Neural progenitor cell (in vitro differentiated cells): ENCODE measurements around the gene PMVK. TPM values are rescaled to one million over a fixed set of nuclear protein-coding genes. Genes with fewer than 3 reads are reported as not detected.

Experiments
- DNase-seq: peaks from one replicate; pipeline ENCODE4 v3.0.0-alpha.2; 2016; ENCODE audit warnings: low spot score
- H2AFZ ChIP-seq: fragments of 200-600 bp; sonication (generic); replicated peaks from 2 replicates; pipeline ENCODE4 v1.6.1; 2016; ENCODE audit warnings: antibody characterized with exemption
- H3F3A ChIP-seq: fragments of 200-600 bp; sonication (generic); 2 replicates; pipeline ENCODE4 v1.6.1; 2016; ENCODE audit warnings: antibody characterized with exemption, low read depth
- H3K27ac ChIP-seq: fragments of 200-600 bp; sonication (generic); 2 replicates; pipeline ENCODE4 v1.5.1; 2016; ENCODE audit warnings: mild to moderate bottlenecking
- H3K27me3 ChIP-seq: fragments of 200-600 bp; sonication (generic); 2 replicates; pipeline ENCODE4 v1.6.1; 2016; ENCODE audit warnings: mild to moderate bottlenecking, moderate library complexity
- H3K36me3 ChIP-seq: fragments of 200-600 bp; sonication (generic); 2 replicates; pipeline ENCODE4 v1.5.1; 2016
- H3K4me1 ChIP-seq: fragments of 200-600 bp; sonication (generic); 2 replicates; pipeline ENCODE4 v1.6.1; 2016; ENCODE audit warnings: mixed run types
- H3K4me2 ChIP-seq: fragments of 200-600 bp; sonication (generic); 2 replicates; pipeline ENCODE4 v1.6.1; 2016
- H3K4me3 ChIP-seq: fragments of 200-600 bp; sonication (generic); 2 replicates; pipeline ENCODE4 v1.5.1; 2016
- H3K79me2 ChIP-seq: fragments of 200-600 bp; sonication (generic); 2 replicates; pipeline ENCODE4 v1.6.1; 2016; ENCODE audit warnings: low read depth
- H3K9ac ChIP-seq: fragments of 200-600 bp; sonication (generic); 2 replicates; pipeline ENCODE4 v1.6.1; 2016
- H3K9me3 ChIP-seq: fragments of 200-600 bp; sonication (generic); 2 replicates; pipeline ENCODE4 v1.5.1; 2016; ENCODE audit warnings: low read depth
- H4K20me1 ChIP-seq: fragments of 200-600 bp; sonication (generic); 2 replicates; pipeline ENCODE4 v1.6.1; 2016; ENCODE audit warnings: low read depth
- H3K27ac Mint-ChIP-seq: 3 replicates; pipeline ENCODE4 v1.8.0; 2021; ENCODE audit warnings: mixed read lengths
- H3K27me3 Mint-ChIP-seq: 2 replicates; pipeline ENCODE4 v1.8.0; 2022; ENCODE audit warnings: low read depth, mild to moderate bottlenecking, inconsistent platforms, moderate library complexity, mixed read lengths; ENCODE audit not compliant: insufficient read depth
- H3K36me3 Mint-ChIP-seq: 3 replicates; pipeline ENCODE4 v1.8.0; 2021; ENCODE audit warnings: mixed read lengths
- H3K4me1 Mint-ChIP-seq: 3 replicates; pipeline ENCODE4 v1.8.0; 2021; ENCODE audit warnings: mixed read lengths
- H3K4me3 Mint-ChIP-seq: 3 replicates; pipeline ENCODE4 v1.8.0; 2021; ENCODE audit warnings: mild to moderate bottlenecking, moderate library complexity, mixed read lengths
- H3K9me3 Mint-ChIP-seq: 3 replicates; pipeline ENCODE4 v1.8.0; 2020; ENCODE audit warnings: mixed read lengths
- EZH2 ChIP-seq: fragments of 200-600 bp; sonication (generic); IDR thresholded peaks from 2 replicates; pipeline ENCODE4 v1.6.1; 2017; ENCODE audit warnings: antibody characterized with exemption, mild to moderate bottlenecking, moderate library complexity
- EZH2phosphoT487 ChIP-seq: fragments of 200-600 bp; sonication (generic); IDR thresholded peaks from 2 replicates; pipeline ENCODE4 v1.6.1; 2017; ENCODE audit warnings: antibody characterized with exemption
- total RNA-seq: library from RNA; depleted of rRNA; stranded (reverse); fragments of >200 nt; gene quantifications from 2 replicates; pipeline ENCODE4 v1.2.3, GENCODE V29; 2015; ENCODE audit warnings: low replicate concordance
- TF ChIP-seq, protein P1 (sequence below): fragments of 200-600 bp; sonication (generic); IDR thresholded peaks from 2 replicates; pipeline ENCODE4 v1.5.1; 2017; ENCODE audit warnings: antibody characterized with exemption, mild to moderate bottlenecking

The PMVK gene
- total RNA-seq, 1 donor from 2014 or later = 4.3 TPM

GRCh38 chr1:154896771-154897286 lies 39.7 kb downstream of the PMVK start:
- H3K79me2 ChIP-seq = no peaks in the 10 kb centered on the region
- no peak overlapping the region for H3K9ac ChIP-seq
- no peaks in the 10 kb centered on the region for H3K27me3 ChIP-seq
- H3K4me3 ChIP-seq = no peak overlapping the region
- H3K9me3 ChIP-seq = no peaks in the 10 kb centered on the region
- Mint-ChIP-seq H3K4me3 (no peak overlapping the region), H3K36me3 (no peaks in the 10 kb centered on the region), H3K27me3 (peaks cover 6% of the 10 kb centered on the region), H3K27ac (peak overlapping the region; percentile 21), H3K4me1 (peaks cover 13% of the 10 kb centered on the region), H3K9me3 (no peaks in the 10 kb centered on the region)
- peaks cover 8% of the 10 kb centered on the region for H3K4me1 ChIP-seq
- TF ChIP-seq EZH2 (no peak), EZH2phosphoT487 (no peak)
- TF ChIP-seq, protein P1, sequence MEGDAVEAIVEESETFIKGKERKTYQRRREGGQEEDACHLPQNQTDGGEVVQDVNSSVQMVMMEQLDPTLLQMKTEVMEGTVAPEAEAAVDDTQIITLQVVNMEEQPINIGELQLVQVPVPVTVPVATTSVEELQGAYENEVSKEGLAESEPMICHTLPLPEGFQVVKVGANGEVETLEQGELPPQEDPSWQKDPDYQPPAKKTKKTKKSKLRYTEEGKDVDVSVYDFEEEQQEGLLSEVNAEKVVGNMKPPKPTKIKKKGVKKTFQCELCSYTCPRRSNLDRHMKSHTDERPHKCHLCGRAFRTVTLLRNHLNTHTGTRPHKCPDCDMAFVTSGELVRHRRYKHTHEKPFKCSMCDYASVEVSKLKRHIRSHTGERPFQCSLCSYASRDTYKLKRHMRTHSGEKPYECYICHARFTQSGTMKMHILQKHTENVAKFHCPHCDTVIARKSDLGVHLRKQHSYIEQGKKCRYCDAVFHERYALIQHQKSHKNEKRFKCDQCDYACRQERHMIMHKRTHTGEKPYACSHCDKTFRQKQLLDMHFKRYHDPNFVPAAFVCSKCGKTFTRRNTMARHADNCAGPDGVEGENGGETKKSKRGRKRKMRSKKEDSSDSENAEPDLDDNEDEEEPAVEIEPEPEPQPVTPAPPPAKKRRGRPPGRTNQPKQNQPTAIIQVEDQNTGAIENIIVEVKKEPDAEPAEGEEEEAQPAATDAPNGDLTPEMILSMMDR = no peak
- no peaks in the 10 kb centered on the region for H3K36me3 ChIP-seq
- no peaks in the 10 kb centered on the region for H4K20me1 ChIP-seq
- no peak overlapping the region for H3K4me2 ChIP-seq
- H3F3A ChIP-seq = no peaks in the 10 kb centered on the region
- peak; percentile 14 for DNase-seq
- H3K27ac ChIP-seq = no peak overlapping the region
- peak overlapping the region; percentile 34 for H2AFZ ChIP-seq

GRCh38 chr1:154895798-154896197 lies 40.7 kb downstream of the PMVK start:
- Histone ChIP-seq H3K4me2 (no peak overlapping the region), H2AFZ (no peak overlapping the region), H3K27me3 (no peaks in the 10 kb centered on the region), H3K9me3 (no peaks in the 10 kb centered on the region), H4K20me1 (no peaks in the 10 kb centered on the region), H3K9ac (no peak overlapping the region), H3K4me1 (peaks cover 8% of the 10 kb centered on the region), H3F3A (no peaks in the 10 kb centered on the region), H3K36me3 (no peaks in the 10 kb centered on the region), H3K27ac (no peak overlapping the region), H3K4me3 (no peak overlapping the region), H3K79me2 (no peaks in the 10 kb centered on the region)
- DNase-seq = no peak
- Mint-ChIP-seq H3K27ac (peak overlapping the region; percentile 86), H3K9me3 (no peaks in the 10 kb centered on the region), H3K4me1 (peaks cover 13% of the 10 kb centered on the region), H3K36me3 (no peaks in the 10 kb centered on the region), H3K4me3 (no peak overlapping the region), H3K27me3 (peaks cover 6% of the 10 kb centered on the region)
- TF ChIP-seq EZH2phosphoT487 (no peak), EZH2 (no peak)
- TF ChIP-seq, protein P1 = no peak

DNA sequence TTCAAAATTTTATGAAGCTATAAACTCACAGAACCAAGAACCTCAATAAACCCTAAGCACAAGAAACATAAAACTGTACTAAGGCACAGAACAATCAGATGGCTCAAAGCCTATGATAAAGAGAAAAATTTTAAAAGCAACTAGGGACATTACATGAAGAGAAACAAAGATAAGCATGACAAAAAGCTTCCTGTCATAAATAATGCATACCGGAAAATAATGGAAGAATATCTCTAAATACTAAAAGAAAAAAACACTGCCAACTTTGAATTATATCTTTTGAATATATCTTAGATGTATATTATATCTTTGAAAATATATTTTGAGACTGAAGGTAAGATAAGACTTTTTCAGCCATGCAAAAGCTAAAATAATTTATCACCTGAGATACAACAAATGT lies 45.1 kb downstream of the PMVK start:
- TF ChIP-seq EZH2 (no peak), EZH2phosphoT487 (no peak)
- TF ChIP-seq, protein P1 = no peak
- Histone ChIP-seq H3K9ac (no peak overlapping the region), H3K4me1 (peaks cover 3% of the 10 kb centered on the region), H3K36me3 (no peaks in the 10 kb centered on the region), H3K4me2 (no peak overlapping the region), H4K20me1 (no peaks in the 10 kb centered on the region), H3K4me3 (no peak overlapping the region), H3K9me3 (no peaks in the 10 kb centered on the region), H3K79me2 (no peaks in the 10 kb centered on the region), H3K27me3 (no peaks in the 10 kb centered on the region), H3F3A (no peaks in the 10 kb centered on the region), H2AFZ (no peak overlapping the region), H3K27ac (no peak overlapping the region)
- Mint-ChIP-seq H3K27ac (no peak overlapping the region), H3K4me1 (peaks cover 17% of the 10 kb centered on the region), H3K4me3 (no peak overlapping the region), H3K9me3 (no peaks in the 10 kb centered on the region), H3K36me3 (no peaks in the 10 kb centered on the region), H3K27me3 (peaks cover 7% of the 10 kb centered on the region)
- DNase-seq = no peak
